NCI-H2029 (cell line): ENCODE measurements around the gene RASAL2.
"Not testable (repeated sequence)": the region's sequence is repeated elsewhere in the genome, so short reads cannot be mapped to it uniquely, and the experiment has no call there.

ENCODE experiments used
- DNase-seq: peaks from one replicate; lab custom pipeline; 2025; lab: John Stamatoyannopoulos, UW

Gene RASAL2

GRCh38 chr1:178493301-178493741 lies 399.4 kb downstream of the RASAL2 start:
- DNase-seq, result no peak

- no peak for DNase-seq
Measured at GRCh38 chr1:178494569-178494971, 400.7 kb downstream of the RASAL2 start.

DNA sequence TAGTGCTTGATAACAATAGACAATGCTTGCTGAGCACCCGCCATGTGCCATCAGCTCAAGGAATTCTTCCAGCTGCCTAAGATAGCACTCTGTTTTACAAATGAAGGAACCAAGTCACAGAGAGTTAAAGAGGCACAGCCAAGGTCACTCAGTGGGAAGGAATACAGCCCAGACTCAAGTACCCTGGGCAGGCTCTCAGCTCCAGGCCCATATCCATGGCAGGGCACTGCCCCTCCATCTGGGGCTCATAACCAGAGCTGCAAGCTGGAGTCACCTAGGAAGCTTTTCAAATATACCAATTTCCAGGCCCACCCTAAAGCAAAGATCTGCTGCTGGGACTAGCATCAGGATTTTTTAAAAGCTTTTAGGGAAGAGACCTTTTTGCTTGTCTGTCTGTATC lies 401.3 kb downstream of the RASAL2 start:
- DNase-seq, result no peak

- no peak for DNase-seq
Measured at GRCh38 chr1:178495741-178496409, 402.0 kb downstream of the RASAL2 start.

DNA sequence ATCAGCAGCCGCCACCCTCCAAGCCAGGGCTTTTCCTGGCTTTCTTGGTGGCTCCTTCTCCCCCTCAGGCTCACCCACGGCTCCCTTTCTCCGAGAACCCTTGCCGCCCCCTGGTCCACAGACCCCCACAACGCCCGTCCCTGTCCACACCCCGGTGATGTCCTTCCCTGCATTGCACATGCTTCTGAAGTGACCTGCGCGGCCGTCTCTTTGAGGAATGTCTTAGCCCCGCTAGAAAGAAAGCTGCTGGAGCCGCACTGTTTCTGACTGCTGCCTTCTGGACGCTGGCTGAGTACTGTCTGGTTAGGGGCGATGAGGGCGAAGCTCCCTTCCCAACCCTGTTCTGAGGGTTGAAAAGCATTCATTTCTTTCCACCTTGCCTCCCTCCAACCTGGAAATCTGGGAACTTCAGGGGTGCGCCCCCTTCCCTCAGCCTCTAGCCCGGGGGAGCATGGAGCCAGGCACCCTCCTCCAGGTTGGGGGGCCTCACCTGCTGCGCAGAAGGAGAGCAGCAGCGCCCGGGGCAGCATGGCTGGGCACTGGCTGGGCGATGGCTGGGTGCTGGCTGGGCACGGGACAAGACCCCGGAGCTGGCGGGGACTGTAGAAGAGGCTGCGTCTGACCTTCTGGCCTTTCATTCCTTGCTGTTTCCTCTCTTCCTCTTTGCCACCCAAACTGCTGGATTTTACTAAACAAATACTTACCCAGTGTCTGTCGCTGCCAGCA lies 402.7 kb downstream of the RASAL2 start, which contains the start of gene CLEC20A:
Gene CLEC20A, minus strand, starts transcription at position 555 of the 726 bp plus-strand sequence. Its CDS starts 25 bp downstream, at position 530.
- no peak for DNase-seq

- no peak for DNase-seq
Measured at GRCh38 chr1:178497903-178498478, 404.1 kb downstream of the RASAL2 start.

DNA sequence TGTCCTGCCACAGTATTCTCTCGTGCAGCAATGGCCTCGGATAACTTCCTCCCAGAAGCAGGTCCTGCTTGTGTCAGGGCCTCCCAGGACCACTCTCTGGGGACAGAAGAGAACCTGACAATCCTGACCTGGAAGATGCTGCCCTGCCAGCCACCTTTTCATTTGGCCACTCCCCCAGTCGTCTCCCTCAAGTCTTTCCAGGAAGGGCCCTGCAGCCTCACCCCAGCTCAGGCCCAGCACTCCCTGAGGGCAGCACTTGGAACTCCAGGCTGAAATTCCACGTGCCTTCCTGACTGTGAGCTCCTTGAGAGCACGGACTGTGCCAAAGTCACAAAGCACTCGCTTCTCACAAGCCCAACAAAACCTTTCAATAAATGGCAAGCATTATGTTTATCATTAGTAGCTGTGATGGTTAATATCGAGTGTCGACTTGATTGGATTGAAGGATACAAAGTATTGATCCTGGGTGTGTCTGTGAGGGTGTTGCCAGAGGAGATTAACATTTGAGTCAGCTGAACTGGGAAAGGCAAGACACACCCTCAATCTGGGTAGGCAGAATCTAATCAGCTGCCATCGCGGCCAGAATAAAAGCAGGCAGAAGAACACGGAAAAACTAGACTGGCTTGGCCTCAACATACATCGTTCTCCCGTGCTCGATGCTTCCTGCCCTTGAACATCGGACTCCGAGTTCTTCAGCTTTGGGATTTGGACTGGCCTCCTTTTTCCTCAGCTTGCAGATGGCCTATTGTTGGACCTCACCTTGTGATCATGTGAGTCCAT lies 405.2 kb downstream of the RASAL2 start:
- no peak for DNase-seq

DNA sequence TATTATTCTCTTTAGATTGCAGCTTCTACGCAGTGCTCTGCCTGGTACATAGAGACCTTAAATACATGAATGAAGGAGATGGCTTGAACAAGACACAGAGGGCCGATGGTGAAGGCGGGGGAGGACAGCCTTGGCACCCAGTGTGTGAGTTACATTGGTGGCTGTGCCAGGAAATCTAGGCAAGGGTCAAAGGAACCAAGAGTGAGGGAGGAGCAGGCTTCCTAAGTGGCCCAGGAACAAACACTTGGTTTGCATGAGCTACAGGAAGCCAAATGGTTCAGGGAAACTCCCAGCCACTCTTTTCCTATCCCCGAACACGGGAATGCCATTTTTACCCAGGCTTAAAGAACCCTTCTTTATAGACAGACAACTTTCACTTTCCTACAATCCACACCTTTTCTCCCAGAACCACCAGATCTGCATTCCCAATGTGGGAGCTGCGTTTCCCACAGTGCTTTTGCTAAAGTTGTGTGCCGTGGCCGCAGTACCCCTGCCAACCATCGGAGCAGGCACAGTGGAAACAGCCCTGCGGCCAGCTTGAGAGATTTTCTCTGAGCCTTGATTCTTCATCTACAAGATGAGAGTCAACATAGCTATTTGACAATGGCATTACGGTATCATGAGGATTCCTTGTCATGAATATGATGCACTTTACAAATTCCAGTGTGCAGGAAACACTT lies 406.3 kb downstream of the RASAL2 start:
- DNase-seq, result no peak

GRCh38 chr1:178500936-178501554 lies 407.1 kb downstream of the RASAL2 start:
- no peak for DNase-seq

DNA sequence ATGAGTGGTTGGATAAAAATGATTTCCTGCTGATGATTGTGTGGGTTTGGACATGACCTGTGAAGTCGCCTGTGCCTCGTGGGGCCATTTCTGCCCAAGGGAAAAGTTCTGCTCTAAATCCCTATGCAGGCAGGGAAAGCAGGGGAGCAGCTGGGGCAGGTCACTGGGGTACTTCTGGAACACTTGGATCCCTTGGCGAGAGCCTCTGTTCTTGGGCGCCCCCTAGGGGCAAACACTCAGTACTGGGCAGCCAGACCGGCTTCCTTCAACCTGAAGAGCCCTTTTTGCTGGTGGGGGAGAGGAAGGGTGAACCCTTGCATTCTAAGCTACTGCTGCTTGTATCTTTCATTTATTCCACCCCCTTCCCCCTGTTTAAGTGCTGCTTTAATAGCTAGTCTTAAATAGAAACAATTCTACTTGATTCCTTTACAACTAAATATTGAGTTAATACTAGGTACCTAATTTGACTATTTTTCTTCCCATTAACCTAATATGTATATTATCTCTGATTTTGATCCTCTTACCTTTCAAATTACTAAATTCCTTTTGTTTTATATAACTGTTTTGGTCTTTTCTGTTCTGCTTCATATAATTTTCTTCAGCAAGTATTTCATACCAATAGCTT lies 407.9 kb downstream of the RASAL2 start:
- DNase-seq, result no peak

GRCh38 chr1:178502330-178502714 lies 408.4 kb downstream of the RASAL2 start:
- DNase-seq, result no peak

DNA sequence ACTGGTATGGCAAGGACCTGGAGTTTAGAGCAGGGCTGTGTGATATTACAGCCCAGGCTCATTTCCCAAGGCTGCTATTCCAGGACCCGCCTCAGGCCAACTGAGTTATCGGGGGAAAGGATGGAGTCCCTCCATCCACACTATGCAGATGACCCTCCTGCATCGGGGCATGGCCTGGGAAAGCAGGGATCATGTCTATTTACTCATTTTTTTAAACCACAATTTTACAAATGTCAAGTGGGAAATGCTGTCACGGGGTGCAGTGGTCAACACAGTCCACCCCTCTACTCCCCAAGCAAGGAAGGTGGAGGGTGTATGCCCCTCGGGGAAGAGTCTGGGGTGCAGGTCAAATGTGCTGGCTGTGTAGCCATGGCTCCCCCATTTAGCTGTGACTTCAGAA lies 409.0 kb downstream of the RASAL2 start:
- no peak for DNase-seq

- not testable (repeated sequence) for DNase-seq
Measured at GRCh38 chr1:178503316-178503715, 409.4 kb downstream of the RASAL2 start.

- no peak for DNase-seq
Measured at GRCh38 chr1:178503849-178504248, 409.9 kb downstream of the RASAL2 start.

DNA sequence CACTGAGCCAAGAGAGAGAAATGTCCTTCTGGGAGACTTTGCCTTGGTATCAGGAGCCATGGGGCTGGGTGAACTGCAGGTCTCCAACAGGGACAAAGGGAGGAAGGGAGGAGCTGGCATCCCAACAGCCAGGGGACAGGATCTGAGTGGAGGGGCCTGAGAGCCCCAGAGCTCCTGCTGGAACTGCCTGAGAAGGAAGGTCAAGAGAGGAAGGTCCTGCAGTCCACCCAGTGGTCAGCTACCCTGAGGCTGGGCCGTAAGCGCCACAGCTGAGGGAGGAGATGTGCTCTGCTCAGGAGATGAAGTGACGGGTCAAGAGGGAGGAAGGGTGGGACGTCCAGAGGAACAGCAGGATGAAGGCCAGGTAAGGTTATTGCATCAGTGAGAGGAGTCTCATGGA lies 410.4 kb downstream of the RASAL2 start:
- DNase-seq, result no peak

- no peak for DNase-seq
Measured at GRCh38 chr1:178506177-178506576, 412.3 kb downstream of the RASAL2 start.

- DNase-seq, result no peak
Measured at GRCh38 chr1:178506669-178507068, 412.8 kb downstream of the RASAL2 start.

DNA sequence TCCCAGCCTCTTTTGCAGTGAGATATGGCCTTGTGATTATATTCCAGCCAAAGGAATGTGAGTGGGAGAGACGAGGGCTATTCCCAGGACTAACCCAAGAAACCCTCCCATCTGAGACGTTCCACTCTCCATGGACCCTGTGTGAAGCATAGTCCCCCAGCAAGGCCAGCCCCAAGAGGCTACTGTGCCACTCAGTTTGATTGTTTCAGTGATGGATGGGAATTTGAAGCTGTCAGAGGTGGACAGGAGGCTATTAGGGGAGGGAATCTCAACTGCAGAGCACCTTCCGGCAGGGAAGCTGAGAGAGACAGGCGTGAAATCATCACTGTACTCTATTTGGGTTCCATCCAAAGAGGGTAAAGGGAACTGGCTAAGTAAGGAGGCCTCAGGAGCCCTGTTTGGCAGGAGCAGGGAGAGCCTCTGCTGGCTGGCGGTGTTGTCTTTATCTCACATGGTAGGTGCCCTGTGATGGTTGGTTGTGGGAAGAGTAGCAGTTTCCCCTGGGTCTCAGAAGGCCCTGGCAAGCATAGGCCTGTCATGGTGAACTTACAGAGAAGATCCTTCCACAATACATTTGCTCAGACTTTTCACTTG lies 415.6 kb downstream of the RASAL2 start:
- DNase-seq, result no peak

- DNase-seq, result no peak
Measured at GRCh38 chr1:178510155-178510554, 416.3 kb downstream of the RASAL2 start.

DNA sequence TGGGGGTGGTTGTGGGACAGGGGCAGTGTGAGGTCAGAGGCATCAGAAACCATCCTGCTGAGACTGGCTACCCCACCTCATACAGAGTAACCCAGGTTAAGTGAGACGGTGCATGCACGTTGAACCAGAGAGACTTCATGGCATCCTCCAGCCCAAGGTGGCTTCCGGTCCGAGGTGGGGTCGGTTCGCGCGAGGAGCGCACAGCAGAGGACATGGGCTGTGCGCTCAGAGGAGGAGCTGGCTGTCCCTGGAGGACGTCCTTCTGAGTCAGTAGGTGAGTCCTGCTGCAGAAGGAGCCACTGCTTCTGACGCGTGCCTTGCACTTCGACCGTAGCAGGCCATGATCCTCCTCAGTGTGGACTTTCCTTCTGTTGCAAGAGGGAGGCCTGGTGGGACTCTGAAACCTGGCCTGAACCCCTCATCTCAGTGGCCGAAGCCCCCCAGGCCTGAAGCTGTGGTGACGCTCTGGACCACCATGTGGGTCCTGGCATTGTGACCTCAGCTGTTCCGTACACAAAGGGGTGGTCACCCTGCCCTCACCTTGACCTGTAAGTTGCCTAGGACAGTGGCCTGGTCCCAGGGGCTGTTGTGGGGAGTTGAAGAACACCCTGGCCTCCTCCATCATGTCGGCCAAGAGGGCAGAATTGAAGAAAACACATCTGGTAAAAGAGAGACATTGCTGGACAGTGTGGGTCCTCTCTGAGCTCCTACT lies 418.8 kb downstream of the RASAL2 start, which contains the start of gene TEX35:
Gene TEX35, plus strand, starts transcription at position 544 of the 712 bp plus-strand sequence. Its CDS starts 80 bp downstream, at position 624.
- DNase-seq, result no peak
